GM08714 (cell line): ENCODE measurements around the gene NPDC1.

Experiments
- H3K4me3 ChIP-seq: fragments of 200-500 bp; sonication (Bioruptor generic); 2 replicates; pipeline ENCODE4 v1.5.1; 2014; ENCODE audit warnings: mild to moderate bottlenecking, low read length, inconsistent platforms
- ZNF274 ChIP-seq: IDR thresholded peaks from 2 replicates; pipeline ENCODE4 v1.6.1; 2012; ENCODE audit warnings: mild to moderate bottlenecking, low read depth, low read length

The NPDC1 gene

DNA sequence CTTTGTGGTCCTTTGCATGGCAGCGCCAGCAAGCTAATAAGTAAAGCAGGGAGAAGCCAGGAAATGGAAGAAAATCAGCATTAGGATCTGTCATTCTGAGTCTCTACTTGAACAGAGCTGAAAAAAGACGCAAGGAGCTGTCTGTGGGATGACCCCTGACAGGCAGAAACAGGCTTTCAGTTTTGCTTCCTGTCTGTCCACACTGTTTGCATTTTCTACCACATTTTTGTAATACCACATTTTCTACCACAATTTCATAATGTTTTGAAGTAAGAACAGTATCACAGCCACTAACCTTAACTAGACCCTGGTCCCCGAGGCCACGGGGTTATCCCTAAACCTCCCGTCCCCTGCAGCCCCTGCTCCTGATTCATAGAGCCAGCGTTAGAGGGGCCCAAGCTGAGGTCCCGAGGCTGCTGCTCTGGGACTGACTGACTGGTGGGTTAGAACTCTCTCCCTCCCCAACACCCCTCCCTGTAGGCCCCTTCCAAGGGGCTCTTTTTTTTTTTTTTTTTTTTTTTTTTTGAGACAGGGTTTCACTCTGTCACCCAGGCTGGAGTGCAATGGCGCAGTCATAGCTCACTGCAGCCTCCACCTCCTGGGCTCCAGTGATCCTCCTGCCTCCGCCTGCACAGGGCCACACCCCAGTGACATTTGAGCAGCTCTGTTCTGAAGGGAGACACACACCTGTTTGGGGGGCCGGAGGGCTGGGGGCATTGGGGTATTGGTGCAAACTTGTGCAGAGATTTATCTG lies 45.6 kb downstream of the NPDC1 start:
- no peak overlapping the region; the same call in 1 of the 2 replicates for H3K4me3 ChIP-seq
- TF ChIP-seq ZNF274 = no peak

GRCh38 chr9:136997830-136998234 lies 48.1 kb downstream of the NPDC1 start:
- no peak for TF ChIP-seq ZNF274
- H3K4me3 ChIP-seq = no peak overlapping the region

- H3K4me3 ChIP-seq = no peak overlapping the region
- no peak for TF ChIP-seq ZNF274
These were observed 48.6 kb downstream of the NPDC1 start for GRCh38 chr9:136997371-136997770.

DNA sequence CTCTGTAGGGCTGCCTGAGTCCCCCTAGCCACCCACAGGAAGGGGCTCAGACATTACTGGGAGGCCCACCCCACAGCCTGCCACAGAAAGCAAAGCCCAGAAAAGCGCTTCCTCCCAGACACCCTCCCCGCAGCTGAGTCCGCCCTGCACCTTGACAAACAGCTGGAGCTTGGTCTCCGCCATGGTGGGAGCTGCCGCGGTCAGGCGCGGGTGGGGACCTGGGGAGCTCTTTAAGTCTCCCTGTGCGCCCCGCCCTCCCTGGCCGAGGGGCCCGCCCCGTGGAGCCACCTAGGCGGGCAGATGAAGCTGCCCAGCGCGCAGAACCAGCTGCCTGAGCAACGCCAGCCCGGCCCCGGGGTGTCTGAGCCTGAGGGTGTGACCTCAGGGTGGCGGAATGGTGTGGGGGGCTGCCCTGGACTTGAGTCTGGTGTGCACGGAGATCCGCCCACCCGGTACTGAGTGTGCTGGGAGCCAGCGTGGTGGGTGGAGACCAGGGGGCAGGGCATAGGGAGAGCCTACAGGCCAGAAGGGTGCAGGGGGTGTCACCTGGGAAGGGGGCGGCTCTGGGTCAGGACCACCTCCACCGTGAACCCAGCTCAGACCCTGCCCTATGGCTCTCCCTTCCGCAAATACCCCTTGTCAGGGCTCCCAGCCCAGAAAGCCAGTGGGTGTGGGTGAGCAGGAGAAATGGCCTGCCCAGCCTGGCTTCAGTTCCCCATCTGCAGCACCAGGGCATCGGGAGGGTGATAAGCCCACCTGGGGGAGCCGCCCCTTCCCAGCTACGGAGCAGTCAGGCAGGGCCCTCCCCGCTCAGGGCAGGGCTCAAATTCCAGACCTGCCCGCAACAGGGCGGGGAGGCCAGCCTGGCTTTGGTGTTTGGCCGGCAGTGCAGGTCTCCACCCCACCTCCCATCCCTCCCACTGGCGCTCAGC lies 49.4 kb downstream of the NPDC1 start, which contains the start of gene CLIC3:
Gene CLIC3, minus strand, starts transcription at position 208 of the 932 bp plus-strand sequence. Its CDS starts 25 bp downstream, at position 183.
- TF ChIP-seq ZNF274 = no peak
- no peak within 1 kb of the TSS for H3K4me3 ChIP-seq

- H3K4me3 ChIP-seq = no peak overlapping the region
- no peak for TF ChIP-seq ZNF274
These were observed 50.1 kb downstream of the NPDC1 start for GRCh38 chr9:136995772-136996311.

GRCh38 chr9:136995362-136995761 lies 50.6 kb downstream of the NPDC1 start:
- TF ChIP-seq ZNF274 = no peak
- H3K4me3 ChIP-seq = no peak overlapping the region

DNA sequence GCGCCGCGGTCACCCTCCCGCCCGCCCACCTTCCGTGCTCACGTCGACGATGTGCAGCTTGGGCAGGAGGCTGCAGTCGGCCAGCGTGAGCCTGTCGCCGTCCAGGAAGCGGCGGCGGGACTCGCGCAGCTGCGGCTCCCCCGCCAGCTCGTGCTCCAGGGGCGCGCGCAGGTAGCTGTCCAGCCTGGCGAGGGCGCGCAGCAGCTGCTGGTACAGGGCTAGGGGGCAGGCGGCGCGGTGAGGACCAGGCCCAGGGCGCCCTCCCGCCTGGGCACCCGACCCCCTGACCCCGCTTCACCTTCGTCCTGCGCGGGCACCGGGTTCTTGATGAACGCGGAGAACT lies 51.1 kb downstream of the NPDC1 start:
- H3K4me3 ChIP-seq = no peak overlapping the region
- TF ChIP-seq ZNF274 = no peak

- no peak for TF ChIP-seq ZNF274
- no peak overlapping the region for H3K4me3 ChIP-seq
These were observed 51.6 kb downstream of the NPDC1 start for GRCh38 chr9:136994180-136994887.

DNA sequence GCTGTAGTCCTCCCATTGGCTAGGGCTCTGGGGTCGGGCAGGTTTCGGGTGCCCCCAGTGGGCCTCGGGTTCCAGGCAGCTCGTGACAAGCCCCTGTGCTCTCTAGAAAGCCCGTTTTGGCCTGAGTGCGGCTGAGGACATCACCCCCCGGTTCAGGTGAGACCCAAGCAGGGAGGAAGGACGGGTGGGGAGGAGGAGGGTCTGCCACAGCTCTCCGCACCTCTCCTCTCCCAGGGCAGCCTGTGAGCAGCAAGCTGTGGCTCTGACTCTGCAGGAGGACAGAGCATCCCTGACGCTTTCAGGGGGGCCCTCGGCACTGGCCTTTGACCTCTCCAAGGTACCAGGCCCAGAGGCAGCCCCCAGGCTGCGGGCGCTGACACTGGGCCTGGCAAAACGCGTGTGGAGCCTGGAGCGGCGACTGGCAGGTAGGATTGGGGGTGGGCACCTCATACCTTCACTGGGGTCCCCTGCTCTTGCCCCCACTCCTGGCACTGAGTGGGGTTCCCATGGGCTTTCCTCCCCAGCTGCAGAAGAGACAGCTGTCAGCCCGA lies 53.1 kb downstream of the NPDC1 start:
- no peak for TF ChIP-seq ZNF274
- peak overlapping the region; percentile 80; the same call in 1 of the 2 replicates for H3K4me3 ChIP-seq

- H3K4me3 ChIP-seq = peak within 1 kb of the TSS; percentile 80; the same call in 1 of the 2 replicates
- TF ChIP-seq ZNF274 = no peak
These were observed 53.8 kb downstream of the NPDC1 start, which contains the start of gene PAXX for GRCh38 chr9:136991993-136992818. Gene PAXX (plus strand): TSS chr9:136992422. CDS start chr9:136992444, 22 bp downstream.

GRCh38 chr9:136990242-136990911 lies 55.6 kb downstream of the NPDC1 start:
- H3K4me3 ChIP-seq = no peak overlapping the region
- TF ChIP-seq ZNF274 = no peak
